DOHH2 (cell line): ENCODE measurements around the gene PDE6G.

Source experiments
- H3F3A ChIP-seq: fragments of 200-600 bp; sonication (generic), shearing (Covaris generic); 2 replicates; pipeline ENCODE4 v1.6.0; 2016; ENCODE audit warnings: antibody characterized with exemption, mild to moderate bottlenecking; ENCODE audit not compliant: control insufficient read depth, insufficient read depth
- H3K27ac ChIP-seq: fragments of 200-600 bp; sonication (generic); 2 replicates; pipeline ENCODE4 v1.5.1; 2014; ENCODE audit warnings: low read depth, mild to moderate bottlenecking, low read length, moderate library complexity
- H3K27me3 ChIP-seq: fragments of 200-600 bp; sonication (generic); 2 replicates; pipeline ENCODE4 v1.6.1; 2014; ENCODE audit warnings: mild to moderate bottlenecking, low read length, mixed read lengths; ENCODE audit not compliant: control insufficient read depth
- H3K36me3 ChIP-seq: fragments of 200-600 bp; sonication (generic); 2 replicates; pipeline ENCODE4 v1.6.1; 2014; ENCODE audit warnings: mild to moderate bottlenecking, low read length, moderate library complexity, mixed read lengths; ENCODE audit not compliant: control insufficient read depth
- H3K4me1 ChIP-seq: fragments of 200-600 bp; sonication (generic); 2 replicates; pipeline ENCODE4 v1.6.1; 2014; ENCODE audit warnings: mild to moderate bottlenecking, low read length, mixed read lengths; ENCODE audit not compliant: control insufficient read depth
- H3K4me2 ChIP-seq: fragments of 200-600 bp; sonication (generic); 2 replicates; pipeline ENCODE4 v1.6.0; 2014; ENCODE audit warnings: mild to moderate bottlenecking, low read length, moderate library complexity
- H3K4me3 ChIP-seq: fragments of 200-600 bp; sonication (generic); 2 replicates; pipeline ENCODE4 v1.5.1; 2014; ENCODE audit warnings: mild to moderate bottlenecking, low read length, mixed read lengths
- H3K79me2 ChIP-seq: fragments of 200-600 bp; sonication (generic); 2 replicates; pipeline ENCODE4 v1.6.1; 2014; ENCODE audit warnings: mild to moderate bottlenecking, low read length, mixed read lengths; ENCODE audit not compliant: control insufficient read depth
- H3K9me2 ChIP-seq: fragments of 200-600 bp; sonication (generic); replicated peaks from 2 replicates; pipeline ENCODE4 v1.6.1; 2014; ENCODE audit warnings: mild to moderate bottlenecking, low read length, mixed read lengths; ENCODE audit not compliant: control insufficient read depth
- H3K9me3 ChIP-seq: fragments of 200-600 bp; sonication (generic); 2 replicates; pipeline ENCODE4 v1.6.1; 2014; ENCODE audit warnings: antibody characterized with exemption, low read length, mixed read lengths; ENCODE audit not compliant: control insufficient read depth, insufficient read depth
- H4K20me1 ChIP-seq: fragments of 200-600 bp; sonication (generic); 2 replicates; pipeline ENCODE4 v1.6.0; 2014; ENCODE audit warnings: low read depth, mild to moderate bottlenecking, antibody characterized with exemption, low read length, moderate library complexity; ENCODE audit not compliant: control insufficient read depth, insufficient read depth
- EZH2phosphoT487 ChIP-seq: fragments of 200-600 bp; sonication (generic); IDR thresholded peaks from 2 replicates; pipeline ENCODE4 v1.6.1; 2017; ENCODE audit warnings: borderline replicate concordance, mild to moderate bottlenecking, antibody characterized with exemption, low read length, moderate library complexity, mixed read lengths
- TF ChIP-seq, protein P1 (sequence below): fragments of 200-600 bp; sonication (generic); IDR thresholded peaks from one replicate; pipeline ENCODE4 v1.5.1; 2014; ENCODE audit warnings: antibody characterized with exemption, mild to moderate bottlenecking, low read depth, low read length; ENCODE audit not compliant: poor library complexity, severe bottlenecking

Gene PDE6G

DNA sequence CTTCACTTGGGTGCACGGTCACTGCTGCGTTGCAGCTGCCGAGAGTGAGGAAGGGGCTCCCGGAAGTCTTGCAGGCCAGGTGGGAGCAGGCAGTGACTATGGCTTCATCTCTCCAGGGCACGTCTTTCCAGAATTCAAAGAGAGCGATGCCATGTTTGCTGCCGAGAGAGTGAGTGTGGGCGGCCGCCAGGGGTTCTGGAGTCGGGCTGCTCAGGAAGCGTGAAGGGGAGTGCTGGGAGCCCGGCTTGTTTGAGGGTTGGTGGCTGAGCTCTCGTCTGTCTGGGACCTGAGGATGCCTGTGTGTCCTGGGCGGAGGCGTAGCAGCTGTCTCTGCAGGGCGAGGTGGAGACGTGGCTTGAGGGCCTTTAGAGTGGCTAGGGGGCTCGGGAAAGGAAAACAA lies 33.7 kb upstream of the PDE6G start:
- no peak for TF ChIP-seq EZH2phosphoT487
- TF ChIP-seq, protein P1, sequence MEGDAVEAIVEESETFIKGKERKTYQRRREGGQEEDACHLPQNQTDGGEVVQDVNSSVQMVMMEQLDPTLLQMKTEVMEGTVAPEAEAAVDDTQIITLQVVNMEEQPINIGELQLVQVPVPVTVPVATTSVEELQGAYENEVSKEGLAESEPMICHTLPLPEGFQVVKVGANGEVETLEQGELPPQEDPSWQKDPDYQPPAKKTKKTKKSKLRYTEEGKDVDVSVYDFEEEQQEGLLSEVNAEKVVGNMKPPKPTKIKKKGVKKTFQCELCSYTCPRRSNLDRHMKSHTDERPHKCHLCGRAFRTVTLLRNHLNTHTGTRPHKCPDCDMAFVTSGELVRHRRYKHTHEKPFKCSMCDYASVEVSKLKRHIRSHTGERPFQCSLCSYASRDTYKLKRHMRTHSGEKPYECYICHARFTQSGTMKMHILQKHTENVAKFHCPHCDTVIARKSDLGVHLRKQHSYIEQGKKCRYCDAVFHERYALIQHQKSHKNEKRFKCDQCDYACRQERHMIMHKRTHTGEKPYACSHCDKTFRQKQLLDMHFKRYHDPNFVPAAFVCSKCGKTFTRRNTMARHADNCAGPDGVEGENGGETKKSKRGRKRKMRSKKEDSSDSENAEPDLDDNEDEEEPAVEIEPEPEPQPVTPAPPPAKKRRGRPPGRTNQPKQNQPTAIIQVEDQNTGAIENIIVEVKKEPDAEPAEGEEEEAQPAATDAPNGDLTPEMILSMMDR = no peak
- Histone ChIP-seq H3K79me2 (peaks cover 46% of the 10 kb centered on the region), H3K27me3 (no peaks in the 10 kb centered on the region), H3K4me1 (peaks cover 7% of the 10 kb centered on the region), H3K4me3 (no peak overlapping the region), H3K36me3 (peaks cover 97% of the 10 kb centered on the region), H3F3A (no peaks in the 10 kb centered on the region), H3K4me2 (no peak overlapping the region), H3K27ac (no peak overlapping the region), H4K20me1 (peaks cover 9% of the 10 kb centered on the region; the same call in 1 of the 2 replicates), H3K9me3 (no peaks in the 10 kb centered on the region), H3K9me2 (no peaks in the 10 kb centered on the region)

DNA sequence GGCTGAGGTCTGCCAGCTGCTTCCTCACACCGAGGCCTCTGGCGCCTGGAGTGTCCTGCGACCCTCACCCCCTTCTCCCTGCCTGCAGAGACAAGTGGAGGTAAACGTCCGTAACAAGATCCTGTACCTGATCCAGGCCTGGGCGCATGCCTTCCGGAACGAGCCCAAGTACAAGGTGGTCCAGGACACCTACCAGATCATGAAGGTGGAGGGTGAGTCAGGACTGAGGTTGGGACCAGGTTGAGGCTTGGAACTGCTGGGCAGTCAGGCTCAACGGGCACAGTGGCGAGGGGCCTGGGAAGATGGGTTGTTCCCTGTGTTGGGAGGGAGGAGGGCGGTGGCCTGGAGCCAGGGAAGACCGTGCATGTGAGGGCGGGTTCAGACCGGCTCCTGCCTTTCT lies 32.3 kb upstream of the PDE6G start:
- H3F3A ChIP-seq = no peaks in the 10 kb centered on the region
- peaks cover 94% of the 10 kb centered on the region for H3K36me3 ChIP-seq
- H3K9me2 ChIP-seq = no peaks in the 10 kb centered on the region
- H3K4me3 ChIP-seq = no peak overlapping the region
- H3K27me3 ChIP-seq = no peaks in the 10 kb centered on the region
- H4K20me1 ChIP-seq = peaks cover 13% of the 10 kb centered on the region; the same call in 1 of the 2 replicates
- H3K27ac ChIP-seq = no peak overlapping the region
- no peak overlapping the region for H3K4me2 ChIP-seq
- peaks cover 14% of the 10 kb centered on the region for H3K4me1 ChIP-seq
- peaks cover 56% of the 10 kb centered on the region for H3K79me2 ChIP-seq
- no peak for TF ChIP-seq EZH2phosphoT487
- TF ChIP-seq, protein P1 = no peak
- H3K9me3 ChIP-seq = no peaks in the 10 kb centered on the region

DNA sequence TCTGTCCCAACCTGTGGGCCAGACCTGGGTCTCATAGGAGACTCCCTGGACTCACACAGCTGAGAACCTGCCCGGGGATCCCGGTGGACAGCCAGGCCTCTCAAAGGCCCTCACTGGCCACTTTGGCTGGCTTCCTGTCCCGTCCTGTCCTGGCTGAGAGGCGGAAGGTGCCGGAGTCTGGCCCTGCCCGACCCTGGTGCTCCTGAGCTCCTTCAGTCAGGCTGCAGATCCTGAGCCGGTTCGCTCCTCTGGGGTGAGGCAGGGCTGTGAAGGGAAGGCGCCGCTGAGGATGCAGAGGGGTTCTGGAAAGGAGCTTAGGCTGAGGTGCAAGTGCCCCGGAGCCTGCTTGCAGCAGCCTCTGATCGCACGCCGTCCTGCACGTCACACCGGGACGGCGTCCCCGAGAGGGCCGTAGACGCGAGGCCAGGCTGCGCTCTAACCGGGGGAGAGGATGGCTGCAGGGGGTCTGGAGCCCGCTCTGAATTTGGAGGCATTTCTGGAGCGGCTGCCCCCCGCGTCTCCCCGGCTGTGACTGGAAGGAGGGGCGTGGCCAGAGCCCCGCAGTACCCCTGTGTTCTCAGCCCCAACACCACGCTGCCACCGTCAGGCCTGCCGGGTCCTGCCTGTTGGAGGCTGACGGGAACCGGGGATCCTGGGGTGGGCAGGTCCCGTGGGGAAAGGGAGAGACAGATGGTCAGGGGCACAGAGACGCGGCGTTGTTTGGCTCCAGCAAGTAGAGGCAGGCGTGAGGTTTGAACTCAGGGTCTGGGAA lies 31.6 kb upstream of the PDE6G start:
- Histone ChIP-seq H3K4me1 (peaks cover 14% of the 10 kb centered on the region), H3K9me2 (no peaks in the 10 kb centered on the region), H3K4me2 (no peak overlapping the region), H3K36me3 (peaks cover 87% of the 10 kb centered on the region), H3K9me3 (no peaks in the 10 kb centered on the region), H3K27ac (no peak overlapping the region), H3K27me3 (no peaks in the 10 kb centered on the region), H3K79me2 (peaks cover 61% of the 10 kb centered on the region), H3F3A (no peaks in the 10 kb centered on the region), H3K4me3 (no peak overlapping the region), H4K20me1 (peaks cover 13% of the 10 kb centered on the region; the same call in 1 of the 2 replicates)
- TF ChIP-seq EZH2phosphoT487 = no peak
- TF ChIP-seq, protein P1 = no peak
